Measurements from ENCODE around the gene PCSK5.

The PCSK5 gene

DNA sequence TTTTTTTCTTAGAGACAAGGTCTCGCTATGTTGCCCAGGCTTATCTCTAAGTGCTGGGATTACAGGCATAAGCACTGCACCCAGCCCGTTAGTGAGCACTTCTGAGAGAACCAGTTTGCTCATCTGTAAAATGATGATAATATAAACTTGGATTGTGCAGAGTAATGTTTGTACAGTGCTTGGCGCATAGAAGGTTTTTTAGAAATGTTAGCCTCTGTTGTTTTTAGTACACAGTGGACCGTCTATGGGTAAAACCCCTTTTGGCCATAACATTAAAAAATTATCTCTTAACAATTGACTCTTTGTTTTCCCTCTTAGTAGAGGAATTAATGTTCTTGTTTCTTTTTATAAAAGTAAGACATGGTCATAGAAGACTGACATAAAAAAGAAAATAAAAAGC, 202.1 kb downstream of the PCSK5 start:
- no peak for DNase-seq

DNA sequence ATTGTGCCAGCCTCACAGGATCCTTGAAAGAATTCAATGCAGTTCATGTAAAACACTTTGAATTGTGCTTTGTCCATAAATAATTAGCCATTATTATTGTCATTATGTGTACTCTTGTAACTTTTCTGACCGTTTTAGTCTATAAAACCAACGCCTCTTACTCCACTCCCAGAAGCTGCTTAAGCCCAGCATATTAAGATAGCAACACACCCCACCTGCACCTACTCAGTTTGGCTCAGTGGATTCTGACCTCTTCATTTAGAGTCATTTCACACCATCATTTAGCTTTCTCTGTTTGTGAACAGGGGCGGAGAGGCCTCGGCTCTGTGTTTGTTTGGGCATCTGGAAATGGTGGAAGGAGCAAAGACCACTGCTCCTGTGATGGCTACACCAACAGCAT, 205.1 kb downstream of the PCSK5 start:
- no peak for DNase-seq

DNA sequence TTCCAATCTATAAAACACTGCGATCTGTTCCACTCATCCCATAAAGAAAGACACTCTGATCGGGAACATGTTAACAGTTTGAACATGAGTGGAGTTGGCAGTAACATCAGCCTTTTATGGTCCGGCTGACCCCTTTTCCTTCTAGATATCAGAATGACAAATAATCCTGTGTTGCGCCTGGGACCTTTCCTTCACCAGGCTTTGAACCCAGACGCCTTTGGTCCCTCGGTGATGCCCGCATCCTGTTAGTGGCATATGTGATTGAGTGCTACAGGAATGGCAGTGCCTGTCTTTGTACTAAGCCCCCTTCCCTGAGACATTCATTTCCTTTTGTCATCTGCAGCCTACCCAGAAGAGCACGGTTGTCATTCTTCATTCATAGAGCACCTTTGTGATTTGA, 209.0 kb downstream of the PCSK5 start:
- DNase-seq = no peak

DNA sequence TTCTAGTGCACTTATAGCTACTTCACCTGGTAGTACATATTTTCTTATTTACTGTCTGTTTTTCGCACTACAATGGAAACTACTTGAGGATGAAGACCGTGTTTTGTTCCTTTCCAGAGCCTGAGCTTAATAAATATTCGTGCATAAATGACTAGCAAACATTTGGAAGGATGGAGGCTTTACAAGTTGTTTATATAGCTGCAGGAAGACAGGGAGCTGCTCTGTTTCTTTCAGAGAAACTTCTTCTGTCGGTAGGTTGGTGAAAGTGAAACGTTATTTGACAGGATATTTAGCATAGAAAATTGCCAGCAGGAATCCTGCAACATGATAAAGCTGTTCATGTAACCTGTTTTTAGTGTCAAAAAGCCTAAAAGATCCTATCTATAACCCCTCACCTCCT, 210.6 kb downstream of the PCSK5 start:
- no peak for DNase-seq

DNA sequence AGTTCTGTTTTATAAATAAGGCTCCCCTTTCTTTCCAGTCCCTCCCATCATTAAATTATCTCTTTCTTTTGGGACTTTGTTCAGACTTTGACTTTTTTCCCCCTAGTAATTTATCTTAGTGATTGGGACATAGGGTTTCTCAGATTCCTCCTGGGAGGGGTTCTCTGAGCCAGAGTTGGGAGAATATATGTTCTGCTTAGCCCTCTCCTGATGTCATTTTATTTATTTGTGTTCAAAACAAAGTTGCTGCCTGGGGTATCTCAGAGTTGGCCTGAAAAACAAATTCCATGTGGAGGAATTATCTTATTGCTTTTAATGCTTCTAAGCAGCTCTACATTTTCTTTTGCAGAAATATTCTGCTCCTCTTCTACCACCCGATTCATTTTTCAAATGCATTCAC, 211.0 kb downstream of the PCSK5 start:
- no peak for DNase-seq

DNA sequence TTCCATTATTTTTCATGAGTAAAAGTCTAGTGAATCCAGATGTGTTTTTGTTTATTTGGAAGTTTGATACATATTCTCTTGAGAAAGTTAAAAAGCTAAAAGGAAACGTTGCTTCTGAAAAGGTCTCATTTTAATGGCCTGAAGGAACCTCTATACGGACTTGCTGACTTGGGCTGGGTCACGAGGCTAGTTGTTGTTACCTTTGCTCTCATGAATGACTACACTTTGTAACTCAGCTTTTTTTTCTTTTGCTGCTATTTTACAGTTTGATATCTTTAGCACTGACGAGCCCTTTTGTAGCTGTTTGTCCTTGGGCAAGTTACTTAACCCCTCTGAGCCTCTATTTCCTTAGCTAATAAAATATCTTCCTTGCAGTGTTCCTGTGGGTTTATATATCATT, 211.5 kb downstream of the PCSK5 start:
- DNase-seq = no peak

DNA sequence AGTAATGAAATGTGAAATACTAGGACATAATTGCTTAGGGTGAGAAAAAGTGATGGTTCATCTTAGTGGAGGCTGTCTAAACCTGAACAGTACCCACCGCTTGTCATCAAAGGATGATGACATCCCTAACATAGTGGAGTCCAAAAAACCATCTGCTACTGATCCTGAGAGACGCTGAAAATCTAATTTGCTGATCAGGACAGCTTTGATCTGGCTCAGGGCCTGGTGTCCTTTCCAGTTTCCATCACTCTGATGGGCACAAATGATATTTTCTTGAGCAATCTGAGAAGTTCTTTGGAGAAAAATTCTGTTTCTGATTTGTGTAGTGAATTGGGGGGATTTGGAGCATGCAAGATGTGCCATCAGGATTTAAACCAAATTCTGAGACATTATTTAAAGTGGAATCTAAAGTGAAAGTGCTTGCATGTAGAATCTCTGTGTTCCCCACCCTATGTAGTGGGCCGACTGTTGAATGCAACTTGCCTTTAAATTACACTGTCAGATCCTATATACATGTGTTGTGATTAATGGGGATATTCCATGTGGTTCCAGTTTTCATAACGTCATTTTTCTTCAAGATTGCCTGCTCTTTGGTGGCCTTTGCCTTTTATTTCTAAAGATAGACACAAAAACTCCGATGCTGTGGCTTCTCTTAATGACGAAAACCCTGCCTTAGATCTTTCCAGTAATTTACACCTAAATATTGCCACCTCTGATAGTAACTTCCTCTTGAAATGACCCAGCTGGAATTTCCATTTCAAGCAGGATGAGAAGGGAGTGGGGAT, 213.2 kb downstream of the PCSK5 start:
- no peak for DNase-seq

DNA sequence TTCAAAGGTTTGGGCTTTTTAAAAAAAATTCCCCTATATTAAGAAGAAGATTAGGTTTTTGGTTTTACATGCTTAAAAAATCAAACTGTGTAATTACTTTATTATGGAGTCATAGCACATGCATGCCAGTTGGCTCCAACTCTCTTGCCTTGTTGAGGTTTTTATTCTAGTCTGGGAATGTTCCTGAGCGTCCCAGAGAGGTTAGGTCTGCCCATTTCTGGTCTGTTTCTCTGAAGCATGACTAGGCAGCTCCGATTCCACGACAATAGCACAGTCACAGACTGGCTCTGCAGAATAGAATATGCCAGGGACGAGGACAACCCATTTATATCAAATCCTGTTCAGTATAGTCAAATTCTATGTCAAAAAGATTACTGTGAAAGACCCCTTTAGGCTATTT, 217.0 kb downstream of the PCSK5 start:
- DNase-seq = no peak

DNA sequence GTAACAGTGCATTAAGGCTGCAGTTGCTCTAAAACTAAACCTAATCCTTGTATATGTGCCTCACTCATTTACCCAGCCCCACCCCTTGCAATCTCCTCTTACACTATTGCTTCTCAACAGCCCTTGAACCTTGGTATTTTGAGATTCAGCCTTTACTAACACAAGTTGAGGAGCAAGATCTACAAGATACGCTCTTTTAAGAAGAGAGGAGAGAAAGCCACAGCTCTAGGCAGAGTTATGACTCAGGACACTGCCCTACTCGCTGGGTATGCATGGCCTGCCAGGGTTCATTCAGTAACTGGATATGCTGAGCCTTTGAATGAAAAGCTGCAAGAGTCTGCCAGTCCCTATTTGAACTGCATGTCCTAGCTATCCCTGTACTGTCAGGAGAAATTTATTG, 219.5 kb downstream of the PCSK5 start:
- no peak for DNase-seq

DNA sequence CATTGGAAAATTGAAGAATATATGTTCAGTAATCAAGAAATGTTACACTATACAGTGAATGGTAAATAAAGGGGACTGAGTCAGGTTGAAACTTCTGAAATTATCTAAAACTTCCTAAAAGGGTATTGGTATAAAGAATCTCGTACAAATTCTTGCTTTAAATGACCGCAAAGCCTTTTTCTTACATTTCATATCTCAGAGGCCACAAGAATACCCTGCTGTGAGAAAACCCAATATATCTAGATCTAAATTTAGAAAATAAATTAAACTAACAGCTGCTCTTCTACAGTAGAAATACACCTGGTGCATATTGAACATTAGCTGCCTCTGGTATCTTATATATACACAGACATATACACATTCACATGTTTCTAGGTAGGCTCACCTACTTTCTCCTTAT, 221.7 kb downstream of the PCSK5 start:
- no peak for DNase-seq

DNA sequence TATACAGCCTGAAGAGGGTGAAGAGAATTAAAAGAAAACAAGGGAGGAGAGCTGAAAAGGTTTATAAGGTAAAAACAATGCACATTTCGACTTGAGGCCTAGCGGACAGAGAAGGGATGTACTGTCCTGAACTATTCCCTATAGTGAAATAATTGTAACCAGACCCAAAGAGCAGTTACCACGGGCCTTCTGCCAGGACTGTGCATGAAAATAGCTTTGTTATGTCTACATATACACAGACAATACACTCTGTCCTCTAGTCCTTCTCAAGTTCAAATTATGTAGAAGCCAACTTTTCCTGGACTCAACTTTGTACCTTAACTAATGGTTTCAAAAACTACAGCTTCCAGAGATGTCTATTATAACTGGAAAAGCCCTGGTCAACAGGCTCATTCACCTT, 223.7 kb downstream of the PCSK5 start:
- DNase-seq = no peak

DNA sequence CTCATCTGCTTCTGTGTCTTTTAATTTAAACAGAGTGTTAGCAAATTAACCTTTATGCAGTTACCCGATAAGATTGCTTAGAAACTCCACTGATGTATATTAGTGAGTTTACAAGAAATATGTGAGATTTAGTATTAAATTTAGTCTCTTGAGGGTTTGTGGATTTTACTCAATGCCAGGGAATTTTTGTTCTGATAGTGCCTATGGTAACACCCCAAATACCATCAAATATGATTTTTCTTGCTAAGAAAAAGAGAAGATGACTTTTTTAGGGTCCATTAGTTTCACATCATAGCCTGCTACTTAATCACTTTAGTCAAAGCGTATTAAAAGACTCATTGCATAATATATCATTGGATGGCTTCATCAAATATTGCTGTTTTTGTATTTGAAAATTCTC, 224.9 kb downstream of the PCSK5 start:
- no peak for DNase-seq

DNA sequence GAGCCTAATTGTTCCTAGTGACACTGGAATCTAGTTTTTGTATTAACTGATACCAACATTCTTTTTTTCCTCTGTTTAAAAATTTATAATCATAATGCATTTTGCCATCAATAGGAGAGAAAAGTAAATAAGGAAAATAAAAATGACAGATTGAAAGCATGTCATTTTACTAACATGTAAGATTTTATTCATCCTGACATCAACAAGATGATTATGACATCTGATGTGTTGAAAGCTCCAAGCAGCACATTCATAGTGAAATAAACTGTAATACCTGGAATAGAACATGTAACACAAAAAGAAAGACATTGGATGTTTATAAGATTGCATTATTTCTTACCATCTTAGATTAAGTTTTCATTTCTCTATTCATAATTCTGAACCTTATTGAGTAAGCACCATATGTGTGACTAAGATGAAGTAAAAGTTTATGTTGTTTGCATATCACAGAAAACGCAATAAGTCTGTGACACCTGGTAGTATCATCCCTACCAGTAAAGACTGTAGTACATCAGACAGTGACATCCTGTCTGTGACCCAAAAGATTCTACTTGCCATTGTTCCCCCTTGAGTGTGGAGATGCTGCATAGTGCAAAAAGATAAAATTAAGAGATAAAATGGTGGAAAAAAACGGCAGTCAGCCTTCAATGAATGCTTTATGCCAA, 225.6 kb downstream of the PCSK5 start:
- no peak for DNase-seq

DNA sequence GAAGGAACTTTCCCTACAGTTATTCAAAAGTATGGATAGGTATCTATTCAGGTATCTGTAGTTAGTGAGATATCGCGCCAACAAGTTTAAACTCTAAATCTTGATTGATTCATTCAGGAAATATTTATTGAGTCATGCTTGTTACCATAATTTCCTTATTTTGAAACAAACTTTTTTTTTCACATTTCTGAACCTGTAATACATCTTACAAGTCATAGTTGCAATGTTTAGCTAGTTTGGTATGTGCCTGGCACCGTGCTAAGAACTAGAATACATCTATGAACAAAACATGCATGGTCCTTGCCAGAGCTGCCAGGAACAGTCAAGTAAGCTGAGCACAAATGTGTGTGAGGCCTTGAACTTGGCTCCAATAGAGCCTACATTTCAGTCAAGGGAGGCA, 226.4 kb downstream of the PCSK5 start:
- no peak for DNase-seq

DNA sequence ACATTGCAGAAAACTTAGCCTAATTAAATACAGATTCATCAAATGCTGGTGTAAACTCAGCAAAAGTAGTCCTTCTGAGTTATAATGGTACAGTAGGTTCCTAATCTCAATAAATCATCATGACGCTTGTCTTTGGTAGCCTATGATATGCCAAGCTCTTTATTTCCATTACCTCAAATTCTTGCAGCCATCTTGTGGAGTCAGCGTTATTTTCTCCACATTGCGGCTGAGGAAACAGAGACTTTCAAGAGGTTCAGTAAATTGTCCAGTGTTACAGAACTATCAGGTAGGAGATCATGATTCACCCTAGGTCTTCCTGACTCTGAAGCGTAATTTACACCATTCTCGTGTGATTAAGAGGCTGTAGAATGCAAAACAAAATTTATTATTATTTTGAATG, 237.2 kb downstream of the PCSK5 start:
- DNase-seq = no peak

DNA sequence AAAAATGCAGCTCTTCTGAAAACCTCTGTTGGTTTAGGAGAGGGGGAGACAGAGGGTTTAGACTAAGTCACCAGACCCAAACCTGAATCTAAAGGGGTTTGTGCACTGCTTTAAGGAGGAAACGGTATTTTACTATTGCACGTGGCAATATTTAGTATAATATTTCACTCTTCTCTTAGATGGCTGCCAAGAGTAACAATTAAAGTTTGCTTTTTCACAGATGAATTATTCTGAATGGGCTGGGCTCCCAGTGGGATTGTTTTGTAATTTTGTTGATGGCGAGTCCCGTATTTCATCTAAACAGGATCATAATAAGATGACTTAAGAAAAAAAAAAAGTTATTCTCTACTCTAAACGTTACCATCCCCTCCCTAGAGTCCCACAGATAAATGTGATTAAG, 245.4 kb downstream of the PCSK5 start:
- no peak for DNase-seq

DNA sequence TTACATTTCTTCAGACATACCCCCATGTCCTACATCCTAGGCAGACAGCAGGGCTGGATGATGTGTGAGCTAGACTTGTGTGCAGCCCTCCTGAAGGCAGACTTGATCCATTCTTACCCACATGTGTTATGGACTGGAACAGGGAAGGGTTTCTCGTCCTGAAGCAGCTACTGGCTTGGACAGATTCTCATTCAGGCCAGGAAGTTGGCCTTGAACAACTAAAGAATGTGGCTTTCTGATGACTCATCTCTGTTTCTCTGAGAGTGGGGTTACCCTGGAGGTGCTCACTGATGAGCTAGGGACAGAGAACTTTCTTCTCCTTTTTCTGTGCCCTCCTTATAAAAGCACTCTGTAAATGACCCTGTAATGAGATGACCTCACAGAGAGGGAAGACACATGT, 246.5 kb downstream of the PCSK5 start:
- DNase-seq = no peak

DNA sequence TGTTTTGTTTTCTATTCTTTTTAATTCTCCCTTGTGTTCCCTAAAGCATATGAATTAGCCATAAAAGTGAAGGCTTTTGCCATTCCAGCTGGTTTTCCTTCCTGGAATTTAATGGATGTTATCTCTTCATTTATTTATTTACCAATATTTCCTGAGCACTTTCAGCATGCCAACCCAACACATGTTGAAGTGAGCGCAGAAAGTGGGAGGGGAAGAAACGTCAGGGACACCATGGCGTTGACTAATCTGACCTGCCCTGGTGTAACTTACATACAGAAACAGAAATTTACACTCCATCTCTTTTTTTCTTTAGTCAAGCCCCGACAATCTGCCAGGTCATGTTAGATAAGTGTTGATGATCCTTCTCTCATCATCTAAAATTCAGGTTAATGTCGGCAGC, 247.5 kb downstream of the PCSK5 start:
- no peak for DNase-seq

DNA sequence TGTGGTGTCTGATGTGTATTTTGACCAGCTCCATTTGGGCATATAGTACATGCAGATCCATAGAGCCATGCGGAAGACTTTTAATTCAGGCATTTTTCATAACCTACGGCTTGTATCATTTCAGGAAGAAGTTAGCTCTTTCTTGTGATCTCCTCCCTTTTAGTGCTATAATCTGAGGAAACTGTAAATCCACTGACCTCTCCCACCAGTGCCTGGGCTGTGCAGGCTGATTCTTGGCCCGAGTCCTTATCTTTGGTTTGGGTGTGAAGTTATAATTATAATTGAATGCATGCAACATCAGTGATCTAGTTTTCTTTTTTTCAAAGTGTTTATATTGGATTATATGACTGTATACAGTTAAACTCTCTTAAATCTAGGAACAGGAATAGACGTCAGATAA, 247.9 kb downstream of the PCSK5 start:
- no peak for DNase-seq

DNA sequence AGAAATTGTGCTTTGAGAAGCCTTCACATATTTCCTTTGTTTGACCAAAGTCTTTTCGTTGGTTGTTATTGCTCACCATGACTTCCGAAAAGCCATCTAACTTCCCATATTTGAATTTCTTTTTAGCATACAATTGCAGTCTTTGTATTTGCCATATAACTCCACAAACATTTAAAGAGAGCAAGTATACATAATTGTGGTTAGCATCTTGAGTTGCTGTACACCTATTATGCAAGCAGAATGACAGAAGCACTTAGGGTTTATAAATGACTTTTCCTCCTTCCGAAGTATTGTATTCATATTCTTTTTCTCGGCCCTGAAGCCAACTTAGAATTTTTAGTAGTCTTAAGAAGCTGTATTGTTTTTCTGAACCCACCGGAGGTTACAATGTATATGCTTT, 253.4 kb downstream of the PCSK5 start:
- DNase-seq = no peak

DNA sequence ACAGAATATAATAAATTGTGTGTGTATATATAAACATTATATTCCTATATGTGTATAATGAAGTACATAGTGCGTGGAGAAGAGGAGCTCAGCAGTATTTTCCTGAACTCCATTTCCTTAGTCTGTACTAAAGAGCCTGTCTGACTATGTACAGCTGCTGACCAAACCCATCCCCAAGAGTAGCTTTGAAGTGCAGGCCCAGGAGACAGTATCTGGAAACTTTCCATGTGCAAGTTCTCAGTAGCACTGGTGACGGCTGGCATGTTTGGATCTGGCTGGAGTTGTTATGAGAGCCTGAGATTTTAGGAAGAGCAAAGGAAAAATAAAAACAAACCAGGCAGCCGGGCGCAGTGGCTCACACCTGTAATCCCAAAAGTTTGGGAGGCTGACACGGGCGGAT, 259.5 kb downstream of the PCSK5 start:
- no peak for DNase-seq

DNA sequence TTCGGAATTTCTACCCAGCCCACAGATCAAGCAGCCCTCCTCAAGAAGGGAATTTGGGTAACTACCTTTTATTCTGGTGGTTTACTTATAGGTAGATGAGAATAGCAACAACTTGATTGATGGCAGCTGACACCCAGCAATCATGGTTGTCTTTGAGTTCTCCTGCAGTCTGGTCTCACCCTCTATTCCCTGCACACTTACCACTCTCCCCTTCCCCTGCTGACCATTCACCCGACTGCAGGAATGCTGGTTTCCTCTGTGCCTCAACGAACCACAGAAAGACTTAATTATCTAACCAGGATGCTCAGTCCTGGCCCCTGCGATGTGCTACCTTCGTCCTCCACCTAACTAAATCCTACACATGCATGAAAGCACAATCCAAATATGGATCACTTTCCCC, 260.8 kb downstream of the PCSK5 start:
- no peak for DNase-seq

DNA sequence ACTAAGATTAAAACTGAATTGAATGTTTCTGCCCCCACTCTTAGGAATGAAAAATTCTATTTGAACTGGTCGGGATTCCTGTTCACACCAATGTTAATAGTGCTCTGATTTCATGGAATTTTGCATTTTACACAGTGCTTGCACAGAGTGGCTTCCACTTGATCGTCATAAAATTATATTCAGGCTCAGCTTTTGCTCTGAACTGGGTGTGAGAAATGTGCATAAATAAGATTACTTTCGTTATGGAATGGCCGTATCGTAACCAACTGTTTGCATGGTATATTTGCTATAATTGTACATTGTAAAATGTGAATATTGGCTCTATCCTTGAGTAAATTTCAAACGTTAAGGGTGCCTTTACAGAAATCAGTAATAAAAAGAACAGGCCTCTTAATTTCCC, 262.9 kb downstream of the PCSK5 start:
- no peak for DNase-seq

DNA sequence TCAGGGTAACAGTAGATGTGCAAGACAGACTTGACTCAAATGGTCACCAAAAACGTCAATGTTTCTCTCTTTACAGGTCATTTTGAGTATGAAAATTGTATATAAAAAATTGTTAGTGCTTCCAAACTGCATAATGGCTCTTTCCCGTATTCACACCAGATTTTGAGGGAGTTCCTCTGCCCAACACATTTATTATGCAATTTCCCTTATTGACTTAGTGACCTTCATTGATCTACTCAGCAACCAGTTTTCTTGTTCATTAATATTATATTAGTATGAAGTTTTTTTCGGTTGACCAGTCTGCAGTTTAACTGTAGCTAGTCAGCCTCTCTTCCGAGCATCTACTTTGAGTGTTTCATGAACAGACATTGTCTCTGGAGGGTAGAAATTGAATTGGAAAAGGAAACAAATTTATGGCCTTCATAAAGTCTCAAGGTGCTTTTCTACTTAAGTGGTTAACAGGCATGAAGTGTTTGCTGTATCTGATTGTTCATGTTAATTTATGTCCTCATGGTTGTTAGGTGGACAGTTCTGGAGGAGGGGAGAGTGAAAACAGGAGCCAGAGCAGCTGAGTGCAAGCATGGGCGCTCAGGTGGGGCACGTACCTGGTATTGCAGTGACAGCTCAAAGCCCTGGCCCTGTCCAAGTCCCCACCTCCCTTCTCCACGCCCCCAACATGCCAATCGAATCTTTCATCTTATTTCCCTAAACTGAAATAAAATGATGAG, 263.6 kb downstream of the PCSK5 start:
- no peak for DNase-seq
